ENCODE data around the gene CD109. TPM values are rescaled to one million over a fixed set of nuclear protein-coding genes. Genes with fewer than 3 reads are reported as not detected.

Gene CD109
- total RNA-seq, 3 donors from 2014 or later, result 1.7 to 9.1 (median 4.4) TPM

- Histone ChIP-seq H3K4me1 (ENCODE audit: low read depth) (no peaks in the 10 kb centered on the region), H3K9me3 (no peaks in the 10 kb centered on the region), H3K36me3 (ENCODE audit: low read depth) (no peaks in the 10 kb centered on the region), H3K4me3 (no peak overlapping the region)
- intact Hi-C loops (cut with DNase I, micrococcal nuclease), result loop anchor here in 1 of 2 donors (10.0 kb wide), 1 partner anchor 112 kb away; no protein-coding TSS in a partner anchor
- DNase-seq (no peak), ATAC-seq (no peak)
- no peak for TF ChIP-seq CTCF (IDR thresholded peaks at IDR 0.05)
These were observed 47.1 kb downstream of the CD109 start for GRCh38 chr6:73743081-73743480.

GRCh38 chr6:73743556-73743955 lies 47.6 kb downstream of the CD109 start:
- no peaks in the 10 kb centered on the region for H3K36me3 ChIP-seq (ENCODE audit: low read depth)
- intact Hi-C loops (cut with DNase I, micrococcal nuclease), result loop anchor here in 1 of 2 donors (10.0 kb wide), 1 partner anchor 111 kb away; no protein-coding TSS in a partner anchor

GRCh38 chr6:73746787-73747186 lies 50.8 kb downstream of the CD109 start:
- intact Hi-C loops (cut with DNase I, micrococcal nuclease), result loop anchor here in 1 of 2 donors (10.0 kb wide), 1 partner anchor 108 kb away; no protein-coding TSS in a partner anchor
- DNase-seq, result no peak
- no peaks in the 10 kb centered on the region for H3K4me1 ChIP-seq (ENCODE audit: low read depth)

More at GRCh38 chr6:73743556-73743955, 47.6 kb downstream of the CD109 start:
- no peak overlapping the region for H3K4me3 ChIP-seq
- H3K4me1 ChIP-seq (ENCODE audit: low read depth), result no peaks in the 10 kb centered on the region
- H3K9me3 ChIP-seq, result no peaks in the 10 kb centered on the region
- no peak for TF ChIP-seq CTCF (IDR thresholded peaks at IDR 0.05)
- ATAC-seq (no peak), DNase-seq (no peak)

GRCh38 chr6:73747289-73747688 lies 51.3 kb downstream of the CD109 start:
- H3K4me3 ChIP-seq, result no peak overlapping the region
- no peaks in the 10 kb centered on the region for H3K9me3 ChIP-seq
- no peak for TF ChIP-seq CTCF (IDR thresholded peaks at IDR 0.05)
- no peaks in the 10 kb centered on the region for H3K4me1 ChIP-seq (ENCODE audit: low read depth)
- peak; percentile 40 for ATAC-seq
- DNase-seq, result no peak
- intact Hi-C loops (cut with DNase I, micrococcal nuclease), result loop anchor here in 1 of 2 donors (10.0 kb wide), 1 partner anchor 108 kb away; no protein-coding TSS in a partner anchor
- H3K36me3 ChIP-seq (ENCODE audit: low read depth), result no peaks in the 10 kb centered on the region

More at GRCh38 chr6:73746787-73747186, 50.8 kb downstream of the CD109 start:
- no peak for ATAC-seq
- H3K4me3 ChIP-seq, result no peak overlapping the region
- H3K9me3 ChIP-seq, result no peaks in the 10 kb centered on the region
- no peaks in the 10 kb centered on the region for H3K36me3 ChIP-seq (ENCODE audit: low read depth)
- TF ChIP-seq CTCF (IDR thresholded peaks at IDR 0.05), result no peak

GRCh38 chr6:73752943-73753342 lies 56.9 kb downstream of the CD109 start:
- ATAC-seq (no peak), DNase-seq (no peak)
- no peak overlapping the region for H3K4me3 ChIP-seq
- no peak for TF ChIP-seq CTCF (IDR thresholded peaks at IDR 0.05)
- H3K4me1 ChIP-seq (ENCODE audit: low read depth), result no peaks in the 10 kb centered on the region
- H3K9me3 ChIP-seq, result no peaks in the 10 kb centered on the region
- H3K36me3 ChIP-seq (ENCODE audit: low read depth), result no peaks in the 10 kb centered on the region
- intact Hi-C loops (cut with DNase I, micrococcal nuclease), result no loop called here

GRCh38 chr6:73766040-73766439 lies 70.0 kb downstream of the CD109 start:
- intact Hi-C loops (cut with DNase I, micrococcal nuclease), result no loop called here
- Histone ChIP-seq H3K9me3 (no peaks in the 10 kb centered on the region), H3K36me3 (ENCODE audit: low read depth) (no peaks in the 10 kb centered on the region), H3K4me3 (no peak overlapping the region), H3K4me1 (ENCODE audit: low read depth) (no peaks in the 10 kb centered on the region)
- no peak for ATAC-seq
- no peak for TF ChIP-seq CTCF (IDR thresholded peaks at IDR 0.05)
- DNase-seq, result no peak

Data from mucosa of descending colon (tissue), 3 donors.